HepG2 (cell line): ENCODE results near the gene ZFP36L2. TPM values are rescaled to one million over a fixed set of nuclear protein-coding genes. Genes with fewer than 3 reads are reported as not detected.

Experiments used
- CBX1 ChIP-seq: IDR thresholded peaks from one replicate; pipeline ENCODE4 v1.6.1; 2016; ENCODE audit warnings: antibody characterized with exemption, low read depth
- CHD2 ChIP-seq: IDR thresholded peaks from 2 replicates; pipeline ENCODE4 v1.6.1; 2011; ENCODE audit warnings: low read depth, low read length, improper control_type of control experiment
- KLF16 ChIP-seq, 2 experiments: sonication (generic) in 1 of 2; formaldehyde crosslinking in 1 of 2; IDR thresholded peaks; 2 replicates each; pipeline versions ENCODE4 v1.6.1 to v1.8.0; 2016 to 2023; ENCODE audit warnings: missing genetic modification reagents in 2 of 2, missing compliant biosample characterization in 1 of 2
- LRRFIP1 ChIP-seq: sonication (generic); formaldehyde crosslinking; conservative IDR thresholded peaks from 2 replicates; pipeline ENCODE4 v1.4.0; 2020; ENCODE audit warnings: missing genetic modification reagents
- MIER2 ChIP-seq: IDR thresholded peaks from 2 replicates; pipeline ENCODE4 v1.6.1; 2016; ENCODE audit warnings: missing biosample characterization, missing genetic modification reagents
- PHB2 ChIP-seq: fragments of 450-650 bp; IDR thresholded peaks from 2 replicates; pipeline ENCODE4 v1.6.1; 2018; ENCODE audit not compliant: partially characterized antibody
- PREB ChIP-seq: sonication (generic); formaldehyde crosslinking; IDR thresholded peaks from 2 replicates; pipeline ENCODE4 v1.4.0; 2020; ENCODE audit warnings: missing genetic modification reagents
- TBX2 ChIP-seq: sonication (generic); formaldehyde crosslinking; IDR thresholded peaks from 2 replicates; pipeline ENCODE4 v1.5.0; 2020; ENCODE audit warnings: missing genetic modification reagents, mild to moderate bottlenecking, borderline replicate concordance
- TCF12 ChIP-seq, 2 experiments: fragments of 450-650 bp in 1 of 2; sonication (generic) in 1 of 2; formaldehyde crosslinking in 1 of 2; IDR thresholded peaks; 2 replicates each; pipeline versions ENCODE4 v1.6.1 to v1.8.0; 2017 to 2022; ENCODE audit warnings: antibody characterized with exemption in 1 of 2, mild to moderate bottlenecking in 1 of 2, missing genetic modification reagents in 1 of 2, moderate library complexity in 1 of 2
- ZBTB4 ChIP-seq: sonication (generic); formaldehyde crosslinking; IDR thresholded peaks from 2 replicates; pipeline ENCODE4 v1.4.0; 2020; ENCODE audit warnings: missing genetic modification reagents, mild to moderate bottlenecking, borderline replicate concordance
- ZNF407 ChIP-seq: sonication (generic); formaldehyde crosslinking; IDR thresholded peaks from one replicate; pipeline ENCODE4 v1.5.1; 2020; ENCODE audit warnings: mild to moderate bottlenecking, missing genetic modification reagents; ENCODE audit errors: not compliant biosample characterization
- ZNF556 ChIP-seq: sonication (generic); formaldehyde crosslinking; IDR thresholded peaks from 2 replicates; pipeline ENCODE4 v1.4.0; 2020; ENCODE audit warnings: mild to moderate bottlenecking, missing genetic modification reagents, borderline replicate concordance
- polyA plus RNA-seq, 8 experiments: library from polyadenylated mRNA; depleted of rRNA in 3 of 8; stranded (reverse) in 7 of 8; unstranded in 1 of 8; fragments of >200 nt; fragmentation: Illumina TruSeq in 4 of 8; extraction: Trizol in 4 of 8; gene quantifications; 2 replicates each; pipeline versions ENCODE4 v1.2.1 to v1.2.3, GENCODE V29; 2011 to 2016; ENCODE audit warnings: low read depth in 4 of 8, missing spikeins in 1 of 8, mixed read lengths in 1 of 8; ENCODE audit not compliant: insufficient read depth in 1 of 8
- total RNA-seq, 5 experiments: library from RNA; depleted of rRNA; stranded (reverse); fragments of >200 nt; fragmentation: Illumina TruSeq; extraction: Trizol; gene quantifications; 2 replicates each; pipeline ENCODE4 v1.2.3, GENCODE V29; 2016; ENCODE audit warnings: low read depth in 1 of 5

Gene ZFP36L2
- total and polyA plus RNA-seq, 2 of the 13 experiments (the other 11 are each of a cell fraction or from before 2014, with no cell fraction given): 11.2 to 21.8 TPM

- TF ChIP-seq PREB (CRISPR knock-in tag): no peak
- TF ChIP-seq PHB2: no peak
- TF ChIP-seq ZNF407: no peak
- TF ChIP-seq ZBTB4: no peak
- no peak for TF ChIP-seq CHD2
- no peak for TF ChIP-seq KLF16 (CRISPR knock-in tag; IDR thresholded peaks at IDR 0.05)
- peak; percentile 11; the same call in 1 of the 2 replicates for TF ChIP-seq ZNF556 (CRISPR knock-in tag)
- TF ChIP-seq TBX2 (CRISPR knock-in tag): peak; percentile 74
- no peak for TF ChIP-seq MIER2 (CRISPR knock-in tag)
- no peak for TF ChIP-seq TCF12 (IDR thresholded peaks at IDR 0.05)
- TF ChIP-seq TCF12 (CRISPR knock-in tag; IDR thresholded peaks at IDR 0.05): no peak
- no peak for TF ChIP-seq LRRFIP1 (CRISPR knock-in tag)
- TF ChIP-seq CBX1: no peak
These were observed 7.6 kb downstream of the ZFP36L2 start (continued) for GRCh38 chr2:43218702-43219382.
